ENCODE data around the gene NCKAP1. TPM values are rescaled to one million over a fixed set of nuclear protein-coding genes. Genes with fewer than 3 reads are reported as not detected.
"Not testable (repeated sequence)": the region's sequence is repeated elsewhere in the genome, so short reads cannot be mapped to it uniquely, and the experiment has no call there.

The NCKAP1 gene
- total and polyA plus RNA-seq, 4 donors, result 73.0 to 207 (median 134) TPM

DNA sequence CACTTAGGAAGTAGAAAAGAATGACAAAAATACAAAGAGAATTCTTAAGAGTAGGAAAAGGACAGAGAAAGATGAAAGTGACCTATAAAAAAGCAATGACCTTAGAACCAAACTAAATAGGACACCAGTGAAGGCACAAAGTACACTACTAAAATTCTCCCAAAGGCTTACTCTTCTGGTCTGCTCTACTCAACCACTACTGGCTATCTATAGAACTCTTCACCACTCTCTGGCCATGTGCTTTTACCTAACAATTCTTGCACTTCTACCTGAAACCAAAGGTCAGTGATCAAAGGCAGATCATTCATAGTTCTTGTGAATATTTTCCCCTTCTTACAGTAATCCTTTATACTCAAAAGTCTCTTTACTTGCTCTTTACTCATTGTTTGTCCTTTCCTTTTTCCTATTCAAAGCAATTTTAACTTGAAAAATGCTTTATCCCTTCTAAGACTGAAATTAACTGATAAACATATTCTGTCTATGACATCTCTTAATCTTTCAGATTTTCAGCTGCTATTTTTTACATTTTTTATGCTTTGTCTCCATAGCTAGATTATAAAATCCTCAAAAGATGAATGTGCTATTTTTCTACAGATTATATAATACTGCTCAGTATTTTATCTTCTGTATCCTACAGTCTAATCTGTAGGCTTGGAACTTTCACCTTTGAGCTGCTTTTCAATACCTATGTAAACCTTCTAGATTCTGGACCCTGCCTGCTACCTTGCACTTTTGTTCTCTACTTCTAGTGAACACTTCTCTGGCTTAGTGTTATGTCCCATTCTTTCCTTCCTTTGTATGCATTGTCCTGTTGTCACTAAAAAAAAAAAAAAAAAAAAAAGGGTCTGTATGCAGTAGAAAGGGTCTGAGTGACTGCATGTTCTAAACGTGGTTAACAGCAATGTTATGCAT is 64.6 kb downstream of the NCKAP1 start:
- H3K27me3 ChIP-seq (ENCODE audit: control insufficient read depth in 1 of 2, insufficient read depth in 2 of 2, low read length in 1 of 2), result no peaks in the 10 kb centered on the region
- 18 to 42% methylated on average over 1 of the region's 1 CpG for WGBS, 2 donors
- no peaks in the 10 kb centered on the region for H3K9me3 ChIP-seq (ENCODE audit: control insufficient read depth, low read length)
- no peaks in the 10 kb centered on the region for H3K4me1 ChIP-seq (ENCODE audit: control insufficient read depth in 1 of 2, insufficient read depth in 2 of 2, low read length in 2 of 2)
- H3K4me3 ChIP-seq (ENCODE audit: low read length in 2 of 2), result no peak overlapping the region
- no peak for ATAC-seq (ENCODE audit: low FRiP score)
- H3K36me3 ChIP-seq (ENCODE audit: control insufficient read depth in 1 of 2, insufficient read depth in 2 of 2, low read length in 1 of 2), result peaks cover 0 to 3% of the 10 kb centered on the region in 2 donors
- no peak overlapping the region for H3K27ac ChIP-seq (ENCODE audit: low read depth in 1 of 2, low read length in 2 of 2)
- no peak for DNase-seq
- intact Hi-C loops (cut with DNase I), result no loop called here

- Histone ChIP-seq H3K27ac (ENCODE audit: low read depth in 1 of 2, low read length in 2 of 2) (no peak overlapping the region), H3K4me1 (ENCODE audit: control insufficient read depth in 1 of 2, insufficient read depth in 2 of 2, low read length in 2 of 2) (no peaks in the 10 kb centered on the region), H3K4me3 (ENCODE audit: low read length in 2 of 2) (no peak overlapping the region), H3K27me3 (ENCODE audit: control insufficient read depth in 1 of 2, insufficient read depth in 2 of 2, low read length in 1 of 2) (no peaks in the 10 kb centered on the region), H3K36me3 (ENCODE audit: control insufficient read depth in 1 of 2, insufficient read depth in 2 of 2, low read length in 1 of 2) (peaks cover 3% of the 10 kb centered on the region in 2 donors), H3K9me3 (ENCODE audit: control insufficient read depth, low read length) (no peaks in the 10 kb centered on the region)
- 96 to 99% methylated on average over 3 of the region's 3 CpGs for WGBS, 2 donors
- DNase-seq, result no peak
- intact Hi-C loops (cut with DNase I), result no loop called here
- ATAC-seq (ENCODE audit: low FRiP score), result no peak
Measured at GRCh38 chr2:182972548-182972942, 65.7 kb downstream of the NCKAP1 start.

DNA sequence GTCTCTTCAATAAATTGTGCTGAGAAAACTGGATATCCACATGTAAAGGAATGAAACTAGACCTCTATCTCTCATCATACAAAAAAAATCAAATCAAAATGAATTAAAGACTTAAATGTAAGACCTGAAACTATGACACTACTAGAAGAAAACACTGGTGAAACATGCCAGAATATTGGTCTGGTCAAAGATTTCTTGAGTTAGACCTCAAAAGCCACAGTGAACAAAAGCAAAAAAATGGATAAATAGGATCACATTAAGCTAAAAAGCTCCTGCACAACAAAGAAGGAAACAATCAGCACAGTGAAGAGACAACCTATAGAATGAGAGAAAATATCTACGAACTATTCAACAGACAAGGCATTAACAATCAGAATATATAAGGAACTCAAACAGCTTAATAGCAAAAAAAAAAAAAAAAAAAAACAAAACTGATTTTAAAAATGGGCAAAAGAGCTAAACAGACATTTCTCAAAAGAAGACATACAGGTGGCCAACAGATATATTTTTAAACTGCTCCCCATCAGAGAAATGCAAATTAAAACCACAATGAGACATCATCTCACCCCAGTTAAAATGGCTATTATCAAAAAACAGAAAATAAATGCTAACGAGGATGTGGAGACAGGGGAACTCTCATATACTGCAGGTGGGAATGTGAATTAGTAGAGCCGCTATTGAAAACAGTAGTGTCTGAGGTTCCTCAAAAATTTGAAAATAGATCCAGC is 66.3 kb downstream of the NCKAP1 start:
- Histone ChIP-seq H3K27ac (ENCODE audit: low read depth in 1 of 2, low read length in 2 of 2) (no peak overlapping the region), H3K4me3 (ENCODE audit: low read length in 2 of 2) (no peak overlapping the region), H3K27me3 (ENCODE audit: control insufficient read depth in 1 of 2, insufficient read depth in 2 of 2, low read length in 1 of 2) (no peaks in the 10 kb centered on the region), H3K9me3 (ENCODE audit: control insufficient read depth, low read length) (no peaks in the 10 kb centered on the region), H3K36me3 (ENCODE audit: control insufficient read depth in 1 of 2, insufficient read depth in 2 of 2, low read length in 1 of 2) (peaks cover 0 to 3% of the 10 kb centered on the region in 2 donors), H3K4me1 (ENCODE audit: control insufficient read depth in 1 of 2, insufficient read depth in 2 of 2, low read length in 2 of 2) (no peaks in the 10 kb centered on the region)
- WGBS, 2 donors, result 98% methylated on average over 3 of the region's 3 CpGs
- intact Hi-C loops (cut with DNase I), result no loop called here
- no peak for ATAC-seq (ENCODE audit: low FRiP score)
- no peak for DNase-seq

- no peak for ATAC-seq (ENCODE audit: low FRiP score)
- DNase-seq, result no peak
- H3K4me3 ChIP-seq (ENCODE audit: low read length in 2 of 2), result no peak overlapping the region
- 94 to 100% methylated on average over 1 of the region's 1 CpG for WGBS, 2 donors
- no peak overlapping the region for H3K27ac ChIP-seq (ENCODE audit: low read depth in 1 of 2, low read length in 2 of 2)
- no peaks in the 10 kb centered on the region for H3K4me1 ChIP-seq (ENCODE audit: control insufficient read depth in 1 of 2, insufficient read depth in 2 of 2, low read length in 2 of 2)
- H3K36me3 ChIP-seq (ENCODE audit: control insufficient read depth in 1 of 2, insufficient read depth in 2 of 2, low read length in 1 of 2), result peaks cover 0 to 3% of the 10 kb centered on the region in 2 donors
- intact Hi-C loops (cut with DNase I), result no loop called here
- H3K27me3 ChIP-seq (ENCODE audit: control insufficient read depth in 1 of 2, insufficient read depth in 2 of 2, low read length in 1 of 2), result no peaks in the 10 kb centered on the region
- no peaks in the 10 kb centered on the region for H3K9me3 ChIP-seq (ENCODE audit: control insufficient read depth, low read length)
Measured at GRCh38 chr2:182970486-182970885, 67.8 kb downstream of the NCKAP1 start.

DNA sequence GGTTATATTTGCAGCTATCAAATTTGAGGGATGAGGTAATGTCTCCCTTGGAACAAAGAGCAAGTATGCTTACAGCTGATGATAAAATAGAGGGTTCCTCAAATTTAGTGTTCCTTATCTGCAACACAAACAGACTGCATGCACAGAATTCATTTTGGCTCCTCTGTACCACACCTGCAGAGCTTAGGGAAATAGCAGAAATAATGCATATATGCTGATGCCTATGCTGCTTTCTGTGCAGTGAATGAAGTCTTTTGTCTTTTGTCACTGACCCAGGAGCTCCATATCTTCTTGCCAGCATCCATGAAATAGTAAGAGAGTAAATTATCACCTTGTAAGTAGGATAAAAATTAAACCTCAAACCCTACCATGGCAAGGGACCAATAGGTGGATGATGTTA is 69.8 kb downstream of the NCKAP1 start:
- Histone ChIP-seq H3K9me3 (ENCODE audit: control insufficient read depth, low read length) (no peaks in the 10 kb centered on the region), H3K36me3 (ENCODE audit: control insufficient read depth in 1 of 2, insufficient read depth in 2 of 2, low read length in 1 of 2) (peaks cover 0 to 3% of the 10 kb centered on the region in 2 donors), H3K27me3 (ENCODE audit: control insufficient read depth in 1 of 2, insufficient read depth in 2 of 2, low read length in 1 of 2) (no peaks in the 10 kb centered on the region), H3K27ac (ENCODE audit: low read depth in 1 of 2, low read length in 2 of 2) (no peak overlapping the region), H3K4me1 (ENCODE audit: control insufficient read depth in 1 of 2, insufficient read depth in 2 of 2, low read length in 2 of 2) (no peaks in the 10 kb centered on the region), H3K4me3 (ENCODE audit: low read length in 2 of 2) (no peak overlapping the region)
- no peak for ATAC-seq (ENCODE audit: low FRiP score)
- DNase-seq, result no peak
- intact Hi-C loops (cut with DNase I), result loop anchor here in 1 of 2 donors (5.0 kb wide), 1 partner anchor 181 kb away; no protein-coding TSS in a partner anchor

DNA sequence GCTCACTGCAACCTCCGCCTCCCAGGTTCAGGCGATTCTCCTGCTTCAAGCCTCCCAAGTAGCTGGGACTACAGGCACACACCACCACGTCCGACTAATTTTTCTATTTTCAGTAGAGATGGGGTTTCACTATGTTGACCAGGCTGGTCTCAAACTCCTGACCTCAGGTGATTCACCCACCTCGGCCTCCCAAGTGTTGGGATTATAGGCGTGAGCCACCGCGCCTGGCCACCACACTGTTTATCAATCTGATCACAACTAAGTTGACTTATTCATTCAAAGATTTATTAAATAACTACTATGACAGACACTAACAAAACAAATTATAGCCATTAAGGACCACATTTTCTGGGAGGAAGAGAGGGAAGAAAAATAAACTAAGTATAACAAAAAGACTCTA is 71.9 kb downstream of the NCKAP1 start:
- intact Hi-C loops (cut with DNase I), result loop anchor here in 1 of 2 donors (5.0 kb wide), 1 partner anchor 179 kb away; no protein-coding TSS in a partner anchor
- not testable (repeated sequence) for H3K4me1 ChIP-seq (ENCODE audit: control insufficient read depth in 1 of 2, insufficient read depth in 2 of 2, low read length in 2 of 2); H3K36me3 ChIP-seq (ENCODE audit: control insufficient read depth in 1 of 2, insufficient read depth in 2 of 2, low read length in 1 of 2); ATAC-seq (ENCODE audit: low FRiP score); H3K4me3 ChIP-seq (ENCODE audit: low read length in 2 of 2); DNase-seq; H3K27me3 ChIP-seq (ENCODE audit: control insufficient read depth in 1 of 2, insufficient read depth in 2 of 2, low read length in 1 of 2); H3K9me3 ChIP-seq (ENCODE audit: control insufficient read depth, low read length); H3K27ac ChIP-seq (ENCODE audit: low read depth in 1 of 2, low read length in 2 of 2)
- WGBS, 2 donors, result 97% methylated on average over 8 of the region's 8 CpGs

GRCh38 chr2:182962641-182963040 is 75.6 kb downstream of the NCKAP1 start:
- H3K36me3 ChIP-seq (ENCODE audit: control insufficient read depth in 1 of 2, insufficient read depth in 2 of 2, low read length in 1 of 2), result no peaks in the 10 kb centered on the region
- H3K27me3 ChIP-seq (ENCODE audit: control insufficient read depth in 1 of 2, insufficient read depth in 2 of 2, low read length in 1 of 2), result no peaks in the 10 kb centered on the region
- H3K4me3 ChIP-seq (ENCODE audit: low read length in 2 of 2), result no peak overlapping the region
- no peak overlapping the region for H3K27ac ChIP-seq (ENCODE audit: low read depth in 1 of 2, low read length in 2 of 2)
- intact Hi-C loops (cut with DNase I), result no loop called here
- no peaks in the 10 kb centered on the region for H3K9me3 ChIP-seq (ENCODE audit: control insufficient read depth, low read length)
- DNase-seq, result no peak
- no peak for ATAC-seq (ENCODE audit: low FRiP score)
- H3K4me1 ChIP-seq (ENCODE audit: control insufficient read depth in 1 of 2, insufficient read depth in 2 of 2, low read length in 2 of 2), result no peaks in the 10 kb centered on the region
- 46 to 65% methylated on average over 2 of the region's 2 CpGs for WGBS, 2 donors

DNA sequence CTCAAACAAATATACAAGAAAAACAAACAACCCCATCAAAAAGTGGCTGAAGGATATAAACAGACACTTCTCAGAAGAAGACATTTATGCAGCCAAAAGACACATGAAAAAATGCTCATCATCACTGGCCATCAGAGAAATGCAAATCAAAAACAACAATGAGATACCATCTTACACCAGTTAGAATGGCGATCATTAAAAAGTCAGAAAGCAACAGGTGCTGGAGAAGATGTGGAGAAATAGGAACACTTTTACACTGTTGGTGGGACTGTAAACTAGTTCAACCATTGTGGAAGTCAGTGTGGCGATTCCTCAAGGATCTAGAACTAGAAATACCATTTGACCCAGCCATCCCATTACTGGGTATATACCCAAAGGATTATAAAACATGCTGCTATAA is 77.4 kb downstream of the NCKAP1 start:
- H3K4me3 ChIP-seq (ENCODE audit: low read length in 2 of 2); H3K9me3 ChIP-seq (ENCODE audit: control insufficient read depth, low read length); H3K27me3 ChIP-seq (ENCODE audit: control insufficient read depth in 1 of 2, insufficient read depth in 2 of 2, low read length in 1 of 2); H3K4me1 ChIP-seq (ENCODE audit: control insufficient read depth in 1 of 2, insufficient read depth in 2 of 2, low read length in 2 of 2); ATAC-seq (ENCODE audit: low FRiP score); intact Hi-C loops (cut with DNase I); DNase-seq; H3K36me3 ChIP-seq (ENCODE audit: control insufficient read depth in 1 of 2, insufficient read depth in 2 of 2, low read length in 1 of 2); H3K27ac ChIP-seq (ENCODE audit: low read depth in 1 of 2, low read length in 2 of 2): not testable (repeated sequence)
- 96 to 99% methylated on average over 1 of the region's 2 CpGs for WGBS, 2 donors
